Ectodermal cell (in vitro differentiated cells): ENCODE measurements around the gene ZGPAT.

Experiments
- H3K27ac ChIP-seq: 2 replicates; pipeline ENCODE4 v1.7.0; 2013; ENCODE audit warnings: mild to moderate bottlenecking, low read depth, low read length; ENCODE audit not compliant: insufficient read depth, poor library complexity, severe bottlenecking
- H3K27me3 ChIP-seq: 2 replicates; pipeline ENCODE4 v1.7.0; 2013; ENCODE audit warnings: mild to moderate bottlenecking, low read length; ENCODE audit not compliant: insufficient read depth, control insufficient read depth, poor library complexity, severe bottlenecking
- H3K36me3 ChIP-seq: one replicate; pipeline ENCODE4 v1.7.0; 2013; ENCODE audit warnings: low read length; ENCODE audit not compliant: control insufficient read depth, insufficient read depth
- H3K4me1 ChIP-seq: one replicate; pipeline ENCODE4 v1.7.0; 2013; ENCODE audit warnings: low read length; ENCODE audit not compliant: control insufficient read depth, insufficient read depth
- H3K4me3 ChIP-seq: 2 replicates; pipeline ENCODE4 v1.7.0; 2013; ENCODE audit warnings: low read depth, low read length, control low read depth; ENCODE audit not compliant: insufficient read depth
- H3K9me3 ChIP-seq: 2 replicates; pipeline ENCODE4 v1.7.0; 2013; ENCODE audit warnings: mild to moderate bottlenecking, low read length, moderate library complexity; ENCODE audit not compliant: control insufficient read depth
- WGBS, 2 experiments: methylation state at CpG; one replicate each; pipeline ENCODE4 v1.1.7; 2013; ENCODE audit warnings: missing lambda C conversion rate in 2 of 2; 5-methylcytosine and 5-hydroxymethylcytosine counted together

ZGPAT gene

DNA sequence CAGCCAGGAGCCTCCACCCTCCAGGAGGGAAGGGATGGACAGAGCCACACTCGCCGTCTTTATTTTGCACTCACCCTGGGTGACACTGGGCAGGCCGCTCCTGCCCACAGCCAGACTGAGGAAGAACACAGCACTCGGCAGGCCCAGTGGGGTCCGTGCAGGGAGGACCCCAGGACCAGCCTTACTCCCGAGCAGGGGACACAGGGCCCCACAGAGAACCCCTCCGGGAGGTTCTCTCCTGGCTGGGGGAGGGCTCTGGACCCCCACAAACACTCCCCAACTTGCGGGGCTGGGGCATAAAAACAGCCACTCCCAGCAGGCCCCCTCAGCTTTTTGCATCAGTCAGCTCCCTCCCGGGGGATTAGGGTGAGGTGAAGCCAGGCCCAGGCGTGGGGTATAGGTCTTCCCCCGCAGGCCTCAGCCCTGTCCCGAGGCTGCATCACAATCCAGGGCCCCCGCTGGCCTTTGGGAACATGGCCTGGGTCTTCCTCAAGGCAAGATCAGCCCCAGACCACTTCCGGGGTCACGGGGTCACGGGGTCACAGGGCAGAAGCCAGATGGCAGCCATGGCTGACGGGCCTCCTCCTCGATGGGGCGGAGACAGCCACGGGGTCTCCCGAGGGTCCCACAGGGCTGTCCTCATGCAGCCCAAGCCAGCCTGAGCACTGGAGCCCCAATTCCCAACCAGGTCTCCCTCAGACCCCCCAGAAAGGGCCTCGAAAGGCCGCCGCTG, 8.2 kb upstream of the ZGPAT start:
- Histone ChIP-seq H3K27me3 (no peaks in the 10 kb centered on the region), H3K9me3 (no peaks in the 10 kb centered on the region), H3K36me3 (peaks cover 1% of the 10 kb centered on the region), H3K27ac (peak overlapping the region; percentile 44), H3K4me1 (peaks cover 5% of the 10 kb centered on the region), H3K4me3 (no peak overlapping the region)
- 86 to 89% methylated on average over 24 of the region's 24 CpGs for WGBS, 2 experiments

DNA sequence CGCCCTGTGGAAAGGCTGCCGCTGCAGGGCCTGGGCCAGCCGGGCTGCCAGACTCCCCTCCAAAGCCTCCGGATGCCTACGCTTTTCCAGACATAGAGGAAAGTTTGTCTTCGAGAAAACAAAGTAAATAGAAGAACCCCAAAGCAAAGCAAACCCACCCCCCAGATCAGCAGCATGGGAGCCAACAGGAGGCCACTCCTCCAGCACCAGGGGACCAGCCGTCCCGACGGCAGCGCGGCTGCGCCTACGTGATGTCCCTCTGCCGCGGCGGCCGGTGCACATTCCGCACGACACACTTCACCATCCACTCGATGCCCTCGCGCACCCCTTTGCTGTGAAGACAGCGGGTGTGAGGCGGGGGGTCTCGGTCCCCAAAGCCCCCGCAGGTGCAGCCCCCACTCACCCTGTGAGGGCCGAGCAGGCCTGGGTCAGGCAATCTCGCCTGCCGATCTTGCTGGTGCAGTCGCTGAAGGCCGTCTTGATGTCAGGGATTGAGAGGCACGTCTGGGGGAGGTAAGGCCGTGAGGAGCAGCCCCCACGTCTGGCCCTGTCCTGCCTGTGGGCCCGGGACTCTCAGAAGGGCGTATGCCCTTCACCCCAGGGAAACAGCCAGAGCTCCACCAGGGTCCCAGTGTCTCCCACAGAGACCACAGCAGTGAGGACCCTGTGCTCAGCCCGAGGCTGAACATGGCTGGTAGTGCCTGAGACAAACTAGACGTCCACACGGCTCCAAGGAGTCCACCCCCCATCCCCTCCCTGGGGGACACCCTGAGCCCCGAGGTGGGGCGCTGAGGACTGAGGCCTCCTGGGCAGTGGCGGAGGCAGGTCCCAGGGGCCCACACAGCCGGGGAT, 7.4 kb upstream of the ZGPAT start:
- H3K4me3 ChIP-seq: no peak overlapping the region
- H3K36me3 ChIP-seq: peaks cover 8% of the 10 kb centered on the region
- no peaks in the 10 kb centered on the region for H3K27me3 ChIP-seq
- H3K27ac ChIP-seq: no peak overlapping the region
- H3K9me3 ChIP-seq: no peaks in the 10 kb centered on the region
- peaks cover 5% of the 10 kb centered on the region for H3K4me1 ChIP-seq
- WGBS, 2 experiments: 95% methylated on average over 43 of the region's 43 CpGs

DNA sequence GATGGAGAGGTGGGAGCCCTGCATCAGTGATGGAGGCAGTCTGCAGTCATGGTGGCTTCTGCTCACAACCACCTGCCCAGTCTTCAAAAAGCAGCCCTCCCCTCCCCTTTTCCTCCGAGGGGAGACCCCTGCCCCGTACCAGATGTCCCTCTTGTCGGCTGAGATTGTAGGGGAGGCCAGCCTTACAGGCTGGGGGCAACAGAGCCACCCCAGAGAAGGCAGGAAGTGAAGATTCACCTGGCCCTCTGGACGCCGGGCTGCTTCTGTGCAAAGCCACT, 6.8 kb upstream of the ZGPAT start:
- no peaks in the 10 kb centered on the region for H3K27me3 ChIP-seq
- no peaks in the 10 kb centered on the region for H3K9me3 ChIP-seq
- H3K36me3 ChIP-seq: peaks cover 8% of the 10 kb centered on the region
- WGBS, 2 experiments: 93 to 96% methylated on average over 5 of the region's 5 CpGs
- H3K4me1 ChIP-seq: peaks cover 5% of the 10 kb centered on the region
- H3K27ac ChIP-seq: no peak overlapping the region
- no peak overlapping the region for H3K4me3 ChIP-seq

DNA sequence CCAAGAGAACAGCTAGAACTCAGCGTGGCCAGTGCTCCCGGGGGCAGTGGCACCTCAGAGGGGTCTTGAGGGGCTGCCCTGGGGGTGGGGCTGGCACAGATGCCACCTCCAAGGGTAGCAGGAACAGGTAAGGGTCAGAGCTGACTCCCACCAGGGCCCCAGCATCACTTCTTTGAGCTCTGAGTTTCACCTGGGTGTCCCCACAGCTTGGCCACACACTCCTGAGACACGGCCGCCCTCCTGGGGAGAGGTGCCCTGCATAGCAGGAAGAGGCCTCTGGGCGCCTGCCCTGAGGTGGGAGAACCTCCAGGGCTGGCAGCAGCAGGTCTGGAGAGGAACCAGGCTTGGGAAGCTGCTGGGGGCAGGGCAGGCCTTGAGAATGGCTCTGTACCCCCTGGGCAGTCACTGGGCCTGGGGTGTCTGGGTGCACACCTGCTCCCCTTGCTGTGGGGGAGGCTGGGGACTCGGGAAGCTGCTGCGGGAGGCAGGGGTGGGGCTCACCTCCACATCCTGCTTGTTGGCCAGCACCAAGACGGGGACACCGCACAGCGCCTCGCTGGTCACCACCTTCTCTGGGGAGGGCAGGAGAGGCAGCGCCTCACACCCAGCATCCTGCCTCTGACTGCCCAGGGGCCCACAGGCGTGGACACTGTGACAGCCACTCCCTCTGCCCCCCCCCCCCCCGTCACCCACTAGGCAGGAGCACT, 6.4 kb upstream of the ZGPAT start:
- no peak overlapping the region for H3K4me3 ChIP-seq
- peaks cover 12% of the 10 kb centered on the region for H3K36me3 ChIP-seq
- no peaks in the 10 kb centered on the region for H3K9me3 ChIP-seq
- 91 to 93% methylated on average over 13 to 14 of the region's 14 CpGs for WGBS, 2 experiments
- peaks cover 5% of the 10 kb centered on the region for H3K4me1 ChIP-seq
- H3K27me3 ChIP-seq: no peaks in the 10 kb centered on the region
- H3K27ac ChIP-seq: no peak overlapping the region

DNA sequence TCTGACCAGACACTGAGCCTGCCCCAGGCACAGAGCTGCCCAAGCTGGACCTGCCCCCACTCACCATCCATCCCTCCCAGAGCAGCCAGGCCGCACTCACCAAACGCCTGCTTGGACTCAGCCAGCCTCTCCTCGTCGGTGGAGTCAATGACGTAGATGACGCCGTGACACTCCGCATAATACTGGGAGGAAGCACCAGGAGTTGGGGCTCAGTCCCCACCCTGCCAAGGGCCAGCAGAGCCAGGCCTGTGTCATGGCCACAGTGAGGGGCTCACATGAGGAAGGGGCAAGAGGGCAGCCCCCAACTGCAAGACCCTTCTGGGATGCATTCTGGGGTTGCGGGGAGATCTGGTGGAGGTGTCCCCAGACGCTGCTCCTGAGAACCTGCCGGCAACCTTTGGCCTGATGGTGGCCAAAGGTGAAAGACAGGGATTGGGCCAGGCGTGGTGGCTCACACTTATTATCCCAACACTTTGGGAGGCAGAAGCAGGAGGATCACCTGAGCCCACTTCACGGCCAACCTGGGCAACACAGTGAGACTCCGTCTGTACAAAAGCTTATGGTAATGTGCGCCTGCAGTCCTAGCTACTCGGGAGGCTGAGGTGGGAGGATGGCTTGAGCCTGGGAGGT, 5.7 kb upstream of the ZGPAT start:
- H3K27ac ChIP-seq: no peak overlapping the region
- H3K36me3 ChIP-seq: peaks cover 13% of the 10 kb centered on the region
- no peaks in the 10 kb centered on the region for H3K9me3 ChIP-seq
- no peaks in the 10 kb centered on the region for H3K4me1 ChIP-seq
- H3K4me3 ChIP-seq: no peak overlapping the region
- H3K27me3 ChIP-seq: no peaks in the 10 kb centered on the region
- WGBS, 2 experiments: 93% methylated on average over 16 of the region's 16 CpGs

DNA sequence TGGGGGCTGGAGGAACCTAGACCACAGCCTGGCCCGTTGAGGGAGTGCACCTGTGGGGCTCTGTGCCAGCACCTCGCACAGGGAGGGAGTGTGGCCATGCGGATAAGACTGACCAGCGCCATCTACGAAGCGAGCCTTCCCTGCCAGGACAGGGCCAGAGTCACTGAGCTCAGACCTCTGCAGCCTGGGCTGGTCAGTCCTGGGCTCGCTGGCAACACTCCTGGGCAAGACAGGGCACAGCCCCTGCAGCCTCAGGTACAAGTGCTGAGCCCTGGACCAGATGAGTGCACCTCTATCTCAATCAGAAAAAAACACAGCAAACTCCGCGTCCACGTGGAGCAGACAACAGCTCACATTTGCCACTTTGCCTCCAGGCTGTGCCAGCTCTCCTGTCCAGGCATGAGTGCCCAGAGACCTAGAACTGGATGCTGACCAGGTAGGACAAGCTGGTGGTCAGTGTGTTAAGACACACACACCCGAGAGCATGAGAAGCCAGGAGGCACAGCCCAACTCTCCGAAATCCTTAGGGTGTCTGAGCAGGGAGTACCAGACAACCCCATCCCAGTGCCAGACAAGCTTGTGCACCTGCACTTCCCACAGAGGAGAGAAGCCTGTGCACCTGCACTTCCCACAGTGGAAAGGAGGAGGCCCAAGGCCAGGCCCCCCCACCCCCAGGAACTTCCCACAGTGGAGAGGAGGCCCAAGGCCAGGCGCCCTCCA, 4.9 kb upstream of the ZGPAT start:
- Histone ChIP-seq H3K27ac (no peak overlapping the region), H3K4me1 (no peaks in the 10 kb centered on the region)
- 87% methylated on average over 13 of the region's 13 CpGs for WGBS, 2 experiments

DNA sequence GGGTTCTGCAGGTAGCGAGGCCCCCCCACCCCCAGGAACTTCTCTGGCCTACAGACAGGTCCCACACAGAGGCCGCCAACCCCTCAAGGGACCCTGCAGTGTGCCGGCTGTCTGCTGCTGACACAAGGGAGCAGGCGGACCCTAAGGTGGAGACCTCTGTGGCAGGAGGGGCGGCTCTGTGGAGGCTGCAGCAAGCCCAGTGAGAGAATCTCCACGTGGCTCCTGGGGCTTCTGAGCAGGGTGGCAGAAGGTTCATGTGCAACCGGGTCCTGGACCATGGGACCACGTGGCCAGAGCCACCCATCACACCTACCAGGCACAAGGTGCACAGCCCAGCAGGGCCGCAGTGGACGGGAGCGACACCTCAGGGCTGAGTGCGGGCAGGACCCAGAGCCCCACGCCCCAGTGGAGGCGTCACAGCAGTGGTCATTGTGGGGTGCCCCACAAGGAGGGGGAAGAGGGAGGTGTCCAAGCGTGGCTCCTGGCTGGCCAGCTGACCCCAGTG, 4.3 kb upstream of the ZGPAT start:
- 95 to 96% methylated on average over 15 of the region's 15 CpGs for WGBS, 2 experiments
- Histone ChIP-seq H3K27ac (no peak overlapping the region), H3K27me3 (no peaks in the 10 kb centered on the region), H3K9me3 (no peaks in the 10 kb centered on the region), H3K4me3 (no peak overlapping the region), H3K4me1 (no peaks in the 10 kb centered on the region), H3K36me3 (peaks cover 13% of the 10 kb centered on the region)

More for the DNA sequence above, 4.9 kb upstream of the ZGPAT start:
- Histone ChIP-seq H3K36me3 (peaks cover 13% of the 10 kb centered on the region), H3K4me3 (no peak overlapping the region), H3K27me3 (no peaks in the 10 kb centered on the region), H3K9me3 (no peaks in the 10 kb centered on the region)

DNA sequence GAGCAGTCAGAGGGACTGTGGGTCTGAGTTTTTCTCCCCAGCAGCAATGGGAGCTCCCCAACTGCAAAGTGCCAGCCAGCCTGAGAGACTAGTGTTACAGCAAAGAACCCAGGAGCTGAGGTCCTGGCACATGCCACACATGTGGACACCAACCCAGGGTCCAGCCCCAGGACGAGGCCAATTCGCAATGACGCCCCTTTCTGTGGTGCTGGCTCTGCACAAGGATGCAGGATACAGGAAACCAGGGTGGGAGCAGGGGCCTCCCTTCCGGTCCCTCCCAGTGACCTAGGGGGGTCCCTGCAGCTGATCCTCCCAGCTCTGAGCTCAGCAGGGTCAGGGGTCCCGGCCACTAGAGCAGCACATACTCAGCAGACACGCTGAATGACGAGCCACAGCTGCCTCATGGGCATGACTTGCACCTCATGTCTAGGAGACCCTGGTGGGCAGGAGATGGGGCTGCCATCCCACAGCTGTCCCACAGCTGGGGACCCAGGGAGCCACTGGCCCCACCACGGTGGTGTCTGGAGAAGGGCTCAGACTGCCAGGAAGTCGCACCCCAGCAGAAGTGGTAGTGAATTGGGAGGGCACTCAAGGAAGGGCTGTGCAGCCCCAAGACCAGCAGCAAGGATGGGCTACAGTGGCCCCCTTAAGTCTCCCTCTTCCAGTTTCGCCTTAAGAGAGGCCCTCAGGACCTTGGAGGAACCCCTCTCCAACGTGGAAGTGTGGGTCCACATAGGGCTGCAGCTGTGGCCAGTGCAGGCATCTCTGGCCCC, 3.7 kb upstream of the ZGPAT start:
- WGBS, 2 experiments: 94% methylated on average over 11 of the region's 11 CpGs
- H3K4me1 ChIP-seq: peaks cover 5% of the 10 kb centered on the region

DNA sequence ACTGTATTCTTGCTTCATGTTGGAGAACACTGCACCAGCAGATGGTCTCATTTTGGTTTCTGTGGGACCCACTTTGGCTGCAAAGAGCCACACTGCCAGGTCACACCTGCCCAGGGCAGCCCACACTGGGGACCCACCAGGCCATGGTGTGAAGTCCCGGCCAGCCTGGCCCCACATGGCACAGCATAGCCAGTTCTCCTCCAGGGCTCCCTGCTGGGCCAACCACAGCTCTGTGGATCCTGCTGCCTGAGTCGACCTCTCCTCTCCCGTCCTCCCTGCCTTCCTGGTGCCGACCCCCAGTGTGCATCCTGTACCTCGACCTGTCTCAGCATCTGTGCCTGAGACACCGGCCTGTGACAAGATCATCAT, 3.1 kb upstream of the ZGPAT start:
- Histone ChIP-seq H3K4me3 (no peak overlapping the region), H3K36me3 (peaks cover 13% of the 10 kb centered on the region), H3K4me1 (peaks cover 5% of the 10 kb centered on the region), H3K27ac (no peak overlapping the region), H3K27me3 (no peaks in the 10 kb centered on the region), H3K9me3 (no peaks in the 10 kb centered on the region)
- WGBS, 2 experiments: 87 to 88% methylated on average over 6 of the region's 6 CpGs

More for the DNA sequence above, 3.7 kb upstream of the ZGPAT start:
- H3K4me3 ChIP-seq: no peak overlapping the region
- H3K9me3 ChIP-seq: no peaks in the 10 kb centered on the region
- no peaks in the 10 kb centered on the region for H3K27me3 ChIP-seq
- H3K27ac ChIP-seq: no peak overlapping the region
- H3K36me3 ChIP-seq: peaks cover 13% of the 10 kb centered on the region
